H1 (cell line): ENCODE results near the gene BOD1L2. TPM values are rescaled to one million over a fixed set of nuclear protein-coding genes. Genes with fewer than 3 reads are reported as not detected.

ENCODE experiments used
- polyA plus RNA-seq, 7 experiments: library from polyadenylated mRNA; depleted of rRNA in 3 of 7; stranded (reverse) in 5 of 7; unstranded in 2 of 7; fragments of >200 nt in 5 of 7; fragments of 200-250 nt in 2 of 7; gene quantifications; 1 replicate in 5 of 7; 2 replicates in 1 of 7; 4 replicates in 1 of 7; pipeline versions ENCODE4 v1.2.1 to v1.2.3, GENCODE V29; 2011 to 2013; ENCODE audit warnings: missing spikeins in 2 of 7, mixed read lengths in 2 of 7
- total RNA-seq: library from RNA; stranded (reverse); fragmentation: NEBNext Ultra II Directional; extraction: Animal tissue kit (Norgen Biotek cat#: 25700); gene quantifications from 2 replicates; pipeline ENCODE4 v1.2.1, GENCODE V29; 2021
- TF ChIP-seq, protein P1 (sequence below): IDR thresholded peaks from 2 replicates; pipeline ENCODE4 v1.6.1; 2012; ENCODE audit warnings: inconsistent platforms
- TF ChIP-seq, protein P2 (sequence below): IDR thresholded peaks from 2 replicates; pipeline ENCODE4 v1.6.1; 2011; ENCODE audit warnings: low read depth, mild to moderate bottlenecking, low read length; ENCODE audit not compliant: insufficient read depth

BOD1L2 gene
- total and polyA plus RNA-seq, 2 of the 8 experiments (the other 6 are each of a cell fraction or from before 2014, with no cell fraction given) = not detected

DNA sequence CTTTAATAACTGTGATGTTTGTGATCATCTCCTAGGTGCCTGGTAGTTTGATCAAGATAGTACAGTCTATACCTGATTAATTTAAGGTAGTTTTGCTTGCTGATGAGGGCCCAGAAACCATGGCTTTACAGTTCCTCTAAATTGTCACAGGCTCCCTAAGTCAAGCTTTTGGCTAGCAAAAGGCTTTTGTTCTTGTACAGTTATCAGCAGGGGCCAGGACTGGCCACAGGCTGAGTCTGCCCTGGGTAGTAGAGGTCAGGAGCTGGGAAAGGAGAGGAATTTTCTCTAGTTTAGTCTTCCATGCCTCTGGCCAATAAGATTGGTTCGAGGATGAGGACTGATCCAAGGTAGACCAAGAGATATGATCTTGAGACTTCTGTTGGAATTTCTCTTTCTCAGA lies 3.6 kb upstream of the BOD1L2 start (continued):
- TF ChIP-seq, protein P1, sequence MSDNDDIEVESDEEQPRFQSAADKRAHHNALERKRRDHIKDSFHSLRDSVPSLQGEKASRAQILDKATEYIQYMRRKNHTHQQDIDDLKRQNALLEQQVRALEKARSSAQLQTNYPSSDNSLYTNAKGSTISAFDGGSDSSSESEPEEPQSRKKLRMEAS = no peak
- TF ChIP-seq, protein P2, sequence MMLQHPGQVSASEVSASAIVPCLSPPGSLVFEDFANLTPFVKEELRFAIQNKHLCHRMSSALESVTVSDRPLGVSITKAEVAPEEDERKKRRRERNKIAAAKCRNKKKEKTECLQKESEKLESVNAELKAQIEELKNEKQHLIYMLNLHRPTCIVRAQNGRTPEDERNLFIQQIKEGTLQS = no peak
